ENCODE results near the gene KRTAP4-3. TPM values are rescaled to one million over a fixed set of nuclear protein-coding genes. Genes with fewer than 3 reads are reported as not detected.

Gene KRTAP4-3
- total RNA-seq, 1 experiment from 2014 or later = not detected

GRCh38 chr17:41145261-41145660 is 22.8 kb downstream of the KRTAP4-3 start:
- Histone ChIP-seq H3K9me3 (ENCODE audit: insufficient read depth, low read depth) (peaks cover 9% of the 10 kb centered on the region; the same call in 1 of the 2 replicates), H3K79me2 (ENCODE audit: low read depth) (no peaks in the 10 kb centered on the region), H2AFZ (no peak overlapping the region), H3K36me3 (ENCODE audit: low read depth) (no peaks in the 10 kb centered on the region), H3K27me3 (ENCODE audit: insufficient read depth, low read depth) (no peaks in the 10 kb centered on the region), H3K27ac (no peak overlapping the region), H3F3A (ENCODE audit: insufficient read depth, low read depth) (peaks cover 13% of the 10 kb centered on the region; the same call in 1 of the 2 replicates), H3K4me1 (replicated peaks; ENCODE audit: insufficient read depth) (peaks cover 13% of the 10 kb centered on the region), H3K4me2 (no peak overlapping the region), H3K9me2 (ENCODE audit: insufficient read depth) (no peaks in the 10 kb centered on the region), H3K4me3 (no peak overlapping the region), H4K20me1 (ENCODE audit: insufficient read depth) (no peaks in the 10 kb centered on the region)
- DNase-seq = no peak
- TF ChIP-seq CTCF (conservative IDR thresholded peaks at IDR 0.05) = no peak
- TF ChIP-seq EZH2 (IDR thresholded peaks at IDR 0.05; ENCODE audit: low read depth) = no peak
- no TSS peak for BruUV-seq (replicated peaks)
- ChIA-PET POLR2A (ENCODE audit: unreplicated experiment) (no interaction called here), CTCF (no interaction called here)
- intact Hi-C loops (cut with micrococcal nuclease; ENCODE audit: unreplicated experiment) = no loop called here

- Histone ChIP-seq H3K36me3 (ENCODE audit: low read depth) (no peaks in the 10 kb centered on the region), H3K27ac (no peak overlapping the region), H3K9me3 (ENCODE audit: insufficient read depth, low read depth) (peaks cover 9% of the 10 kb centered on the region; the same call in 1 of the 2 replicates), H3K4me2 (no peak overlapping the region), H3K27me3 (ENCODE audit: insufficient read depth, low read depth) (no peaks in the 10 kb centered on the region), H2AFZ (no peak overlapping the region), H4K20me1 (ENCODE audit: insufficient read depth) (no peaks in the 10 kb centered on the region), H3K79me2 (ENCODE audit: low read depth) (no peaks in the 10 kb centered on the region), H3K4me3 (no peak overlapping the region), H3F3A (ENCODE audit: insufficient read depth, low read depth) (peaks cover 16% of the 10 kb centered on the region; the same call in 1 of the 2 replicates), H3K9me2 (ENCODE audit: insufficient read depth) (no peaks in the 10 kb centered on the region), H3K4me1 (replicated peaks; ENCODE audit: insufficient read depth) (peaks cover 17% of the 10 kb centered on the region)
- ChIA-PET CTCF (no interaction called here), POLR2A (ENCODE audit: unreplicated experiment) (no interaction called here)
- TF ChIP-seq CTCF (conservative IDR thresholded peaks at IDR 0.05) (no peak), EZH2 (IDR thresholded peaks at IDR 0.05; ENCODE audit: low read depth) (no peak)
- no TSS peak for BruUV-seq (replicated peaks)
- intact Hi-C loops (cut with micrococcal nuclease; ENCODE audit: unreplicated experiment) = no loop called here
- no peak for DNase-seq
Observed at GRCh38 chr17:41144846-41145245, 23.2 kb downstream of the KRTAP4-3 start.

GRCh38 chr17:41141361-41141760 is 26.7 kb downstream of the KRTAP4-3 start:
- Histone ChIP-seq H3K27ac (peak overlapping the region; percentile 94), H3K79me2 (ENCODE audit: low read depth) (no peaks in the 10 kb centered on the region), H3F3A (ENCODE audit: insufficient read depth, low read depth) (peaks cover 16% of the 10 kb centered on the region; the same call in 1 of the 2 replicates), H4K20me1 (ENCODE audit: insufficient read depth) (no peaks in the 10 kb centered on the region), H2AFZ (no peak overlapping the region), H3K9me3 (ENCODE audit: insufficient read depth, low read depth) (peaks cover 9% of the 10 kb centered on the region), H3K4me1 (replicated peaks; ENCODE audit: insufficient read depth) (peaks cover 17% of the 10 kb centered on the region), H3K4me2 (peak overlapping the region; percentile 6; the same call in 1 of the 2 replicates), H3K27me3 (ENCODE audit: insufficient read depth, low read depth) (no peaks in the 10 kb centered on the region), H3K36me3 (ENCODE audit: low read depth) (no peaks in the 10 kb centered on the region), H3K4me3 (no peak overlapping the region), H3K9me2 (ENCODE audit: insufficient read depth) (no peaks in the 10 kb centered on the region)
- DNase-seq = no peak
- POLR2A ChIA-PET (ENCODE audit: unreplicated experiment) = interaction anchor here (0.7 kb wide), 1 partner anchor 245 kb away, joined by 9 read pairs; no protein-coding TSS in a partner anchor
- intact Hi-C loops (cut with micrococcal nuclease; ENCODE audit: unreplicated experiment) = no loop called here
- TF ChIP-seq EZH2 (IDR thresholded peaks at IDR 0.05; ENCODE audit: low read depth) = no peak
- no peak for TF ChIP-seq CTCF (conservative IDR thresholded peaks at IDR 0.05)
- CTCF ChIA-PET = no interaction called here
- no TSS peak for BruUV-seq (replicated peaks)
